Calu3 (cell line): ENCODE results near the gene ASXL1. TPM values are rescaled to one million over a fixed set of nuclear protein-coding genes. Genes with fewer than 3 reads are reported as not detected.

Source experiments
- BruUV-seq: library from RNA; stranded (reverse); fragments of 400-500 nt; replicated peaks from 2 replicates; lab custom pipeline; 2021; lab: Mats Ljungman, UMichigan
- CTCF ChIA-PET: fragments of 300-600 bp; sonication (Branson Sonifier 250); formaldehyde crosslinking; loops from one replicate; lab custom pipeline; 2022; ENCODE audit warnings: antibody characterized with exemption; lab: Charles Lee
- DNase-seq: peaks from one replicate; pipeline ENCODE4 v3.0.0; 2022
- H3K27ac Mint-ChIP-seq: one replicate; pipeline ENCODE4 v1.8.0; 2022; ENCODE audit warnings: mixed read lengths; ENCODE audit not compliant: unreplicated experiment
- H3K27me3 Mint-ChIP-seq: one replicate; pipeline ENCODE4 v1.8.0; 2022; ENCODE audit warnings: mixed read lengths; ENCODE audit not compliant: unreplicated experiment
- H3K36me3 Mint-ChIP-seq: one replicate; pipeline ENCODE4 v1.8.0; 2022; ENCODE audit warnings: mild to moderate bottlenecking, moderate library complexity, mixed read lengths; ENCODE audit not compliant: insufficient read depth, unreplicated experiment
- H3K4me1 Mint-ChIP-seq: one replicate; pipeline ENCODE4 v1.8.0; 2022; ENCODE audit warnings: mild to moderate bottlenecking, low read depth, mixed read lengths; ENCODE audit not compliant: unreplicated experiment
- H3K4me3 Mint-ChIP-seq: one replicate; pipeline ENCODE4 v1.8.0; 2022; ENCODE audit warnings: mild to moderate bottlenecking, low read depth, moderate library complexity, mixed read lengths; ENCODE audit not compliant: unreplicated experiment
- H3K9me3 Mint-ChIP-seq: one replicate; pipeline ENCODE4 v1.8.0; 2022; ENCODE audit warnings: low read depth, mixed read lengths; ENCODE audit not compliant: unreplicated experiment
- intact Hi-C: fragments of 100-400 bp; cut with micrococcal nuclease; formaldehyde crosslinking; loops from one replicate; pipeline ENCODE4 v1.10.0; 2022; ENCODE audit not compliant: unreplicated experiment
- total RNA-seq: library from RNA; stranded (reverse); gene quantifications from 2 replicates; pipeline ENCODE4 v1.2.3, GENCODE V29; 2022
- TF ChIP-seq, protein P1 (sequence below): fragments of 200-600 bp; IDR thresholded peaks from one replicate; pipeline ENCODE4 v1.8.0; 2022; ENCODE audit warnings: antibody characterized with exemption; ENCODE audit not compliant: unreplicated experiment

ASXL1 gene
- total RNA-seq, 1 experiment from 2014 or later, result 120 TPM

DNA sequence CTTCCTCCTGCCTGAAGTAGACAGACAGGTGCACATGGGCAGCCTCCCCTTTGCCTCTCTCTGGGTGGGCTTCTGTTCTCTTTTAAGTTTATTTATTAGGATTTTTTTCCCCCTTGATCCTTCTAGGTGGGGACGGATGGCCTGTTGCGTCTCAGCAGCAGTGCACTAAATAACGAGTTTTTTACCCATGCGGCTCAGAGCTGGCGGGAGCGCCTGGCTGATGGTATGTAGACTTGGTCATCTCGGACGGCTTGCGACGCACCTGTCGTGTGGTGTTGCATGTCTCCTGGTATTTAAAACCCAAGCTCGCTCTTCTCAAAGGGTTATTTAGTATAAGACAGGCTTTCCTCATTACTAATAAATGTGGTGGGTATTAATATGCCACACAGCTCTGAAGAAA is 73.3 kb downstream of the ASXL1 start:
- BruUV-seq, result no TSS peak
- intact Hi-C loops, result no loop called here
- CTCF ChIA-PET, result no interaction called here
- Mint-ChIP-seq H3K27ac (no peak overlapping the region), H3K36me3 (peaks cover 56% of the 10 kb centered on the region), H3K9me3 (no peaks in the 10 kb centered on the region), H3K4me1 (no peaks in the 10 kb centered on the region), H3K4me3 (no peak overlapping the region), H3K27me3 (no peaks in the 10 kb centered on the region)
- TF ChIP-seq, protein P1, sequence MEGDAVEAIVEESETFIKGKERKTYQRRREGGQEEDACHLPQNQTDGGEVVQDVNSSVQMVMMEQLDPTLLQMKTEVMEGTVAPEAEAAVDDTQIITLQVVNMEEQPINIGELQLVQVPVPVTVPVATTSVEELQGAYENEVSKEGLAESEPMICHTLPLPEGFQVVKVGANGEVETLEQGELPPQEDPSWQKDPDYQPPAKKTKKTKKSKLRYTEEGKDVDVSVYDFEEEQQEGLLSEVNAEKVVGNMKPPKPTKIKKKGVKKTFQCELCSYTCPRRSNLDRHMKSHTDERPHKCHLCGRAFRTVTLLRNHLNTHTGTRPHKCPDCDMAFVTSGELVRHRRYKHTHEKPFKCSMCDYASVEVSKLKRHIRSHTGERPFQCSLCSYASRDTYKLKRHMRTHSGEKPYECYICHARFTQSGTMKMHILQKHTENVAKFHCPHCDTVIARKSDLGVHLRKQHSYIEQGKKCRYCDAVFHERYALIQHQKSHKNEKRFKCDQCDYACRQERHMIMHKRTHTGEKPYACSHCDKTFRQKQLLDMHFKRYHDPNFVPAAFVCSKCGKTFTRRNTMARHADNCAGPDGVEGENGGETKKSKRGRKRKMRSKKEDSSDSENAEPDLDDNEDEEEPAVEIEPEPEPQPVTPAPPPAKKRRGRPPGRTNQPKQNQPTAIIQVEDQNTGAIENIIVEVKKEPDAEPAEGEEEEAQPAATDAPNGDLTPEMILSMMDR, result no peak
- DNase-seq, result no peak

DNA sequence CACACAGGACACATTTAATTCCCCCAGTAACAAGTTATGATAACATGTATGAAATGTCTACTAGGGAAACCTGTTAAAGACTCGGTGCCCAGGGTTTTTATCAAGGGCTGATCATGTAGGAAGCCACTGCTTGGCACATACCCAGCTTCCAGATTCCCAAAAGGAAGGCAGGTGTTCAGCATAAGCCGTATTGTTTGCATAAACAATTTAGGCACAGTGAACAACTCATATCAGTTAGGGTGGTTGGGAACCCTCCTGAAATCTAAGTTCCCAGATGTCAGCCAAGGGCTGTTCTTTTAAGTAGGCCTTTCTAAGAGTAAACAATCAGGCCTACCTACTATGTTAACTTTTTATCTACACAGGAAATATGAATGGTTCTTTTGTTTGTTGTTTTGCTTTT is 74.1 kb downstream of the ASXL1 start:
- Mint-ChIP-seq H3K4me1 (no peaks in the 10 kb centered on the region), H3K4me3 (no peak overlapping the region), H3K27me3 (no peaks in the 10 kb centered on the region), H3K36me3 (peaks cover 60% of the 10 kb centered on the region), H3K27ac (no peak overlapping the region), H3K9me3 (no peaks in the 10 kb centered on the region)
- BruUV-seq, result no TSS peak
- intact Hi-C loops, result no loop called here
- TF ChIP-seq, protein P1, result no peak
- DNase-seq, result no peak
- CTCF ChIA-PET, result no interaction called here

- Mint-ChIP-seq H3K4me1 (no peaks in the 10 kb centered on the region), H3K36me3 (peaks cover 51% of the 10 kb centered on the region), H3K4me3 (no peak overlapping the region), H3K27me3 (no peaks in the 10 kb centered on the region), H3K27ac (no peak overlapping the region), H3K9me3 (no peaks in the 10 kb centered on the region)
- intact Hi-C loops, result no loop called here
- DNase-seq, result no peak
- TF ChIP-seq, protein P1, result no peak
- CTCF ChIA-PET, result no interaction called here
- TSS peak; percentile 36 for BruUV-seq
These were observed 75.3 kb downstream of the ASXL1 start for GRCh38 chr20:32433311-32434021.

- intact Hi-C loops, result no loop called here
- CTCF ChIA-PET, result no interaction called here
These were observed 76.3 kb downstream of the ASXL1 start for GRCh38 chr20:32434434-32434833.

More at GRCh38 chr20:32434434-32434833, 76.3 kb downstream of the ASXL1 start:
- Mint-ChIP-seq H3K4me3 (no peak overlapping the region), H3K27ac (no peak overlapping the region), H3K4me1 (no peaks in the 10 kb centered on the region), H3K9me3 (no peaks in the 10 kb centered on the region), H3K27me3 (no peaks in the 10 kb centered on the region), H3K36me3 (peaks cover 48% of the 10 kb centered on the region)
- TF ChIP-seq, protein P1, result no peak
- DNase-seq, result no peak
- no TSS peak for BruUV-seq
